Heart left ventricle (tissue), 16 donors: Measurements from ENCODE around the gene DNASE1L1. TPM values are rescaled to one million over a fixed set of nuclear protein-coding genes. Genes with fewer than 3 reads are reported as not detected.

Experiments
- ATAC-seq, 4 donors: fragments of 200-7000 bp; cut with Tn5 transposase; one replicate each; pipeline ENCODE4 v1.9.1; 2020 to 2022; ENCODE audit warnings: moderate library complexity in 4 of 4, mild to moderate bottlenecking in 3 of 4, moderate number of reproducible peaks in 1 of 4
- DNase-seq, 5 donors: peaks; one replicate each; pipeline ENCODE4 v3.0.0-alpha.2; 2020
- H3K27ac ChIP-seq, 12 donors: fragments of 200-600 bp; sonication (generic) in 4 of 12; one replicate each; pipeline versions ENCODE4 v1.5.0 to v1.8.0; 2016 to 2022; ENCODE audit warnings: mild to moderate bottlenecking in 2 of 12
- H3K27me3 ChIP-seq, 9 donors: fragments of 200-600 bp; sonication (generic) in 2 of 9; one replicate each; pipeline versions ENCODE4 v1.5.1 to v1.8.0; 2016 to 2022; ENCODE audit warnings: mild to moderate bottlenecking in 3 of 9
- H3K36me3 ChIP-seq, 9 donors: fragments of 200-600 bp; sonication (generic) in 2 of 9; one replicate each; pipeline versions ENCODE4 v1.5.0 to v1.8.0; 2018 to 2022; ENCODE audit warnings: mild to moderate bottlenecking in 2 of 9
- H3K4me1 ChIP-seq, 12 donors: fragments of 200-600 bp; sonication (generic) in 4 of 12; one replicate each; pipeline versions ENCODE4 v1.5.0 to v1.8.0; 2016 to 2022; ENCODE audit warnings: mild to moderate bottlenecking in 3 of 12
- H3K4me3 ChIP-seq, 12 donors: fragments of 200-600 bp; sonication (generic) in 4 of 12; one replicate each; pipeline versions ENCODE4 v1.5.0 to v1.8.0; 2017 to 2022; ENCODE audit warnings: mild to moderate bottlenecking in 9 of 12, moderate library complexity in 4 of 12
- H3K9me3 ChIP-seq, 12 donors: fragments of 200-600 bp; sonication (generic) in 4 of 12; one replicate each; pipeline versions ENCODE4 v1.5.0 to v1.8.0; 2016 to 2022; ENCODE audit warnings: mild to moderate bottlenecking in 1 of 12
- CTCF ChIP-seq, 12 donors: fragments of 200-600 bp; sonication (generic) in 4 of 12; IDR thresholded peaks; one replicate each; pipeline versions ENCODE4 v1.5.0 to v1.8.0; 2018 to 2022; ENCODE audit warnings: antibody characterized with exemption in 12 of 12, mild to moderate bottlenecking in 5 of 12
- POLR2A ChIP-seq, 2 donors: fragments of 450-650 bp; IDR thresholded peaks; one replicate each; pipeline ENCODE4 v1.6.1; 2017; ENCODE audit warnings: antibody characterized with exemption in 2 of 2, mild to moderate bottlenecking in 2 of 2, moderate library complexity in 2 of 2
- WGBS, 4 donors: extraction: QIAGEN DNeasy Blood & Tissue Kit in 2 of 4; methylation state at CpG; one replicate each; pipeline versions ENCODE4 v1.1.5 to v1.1.7; 2013 to 2018; 5-methylcytosine and 5-hydroxymethylcytosine counted together
- intact Hi-C, 10 donors: fragments of 100-400 bp; cut with DNase I; formaldehyde crosslinking; loops; one replicate each; pipeline versions ENCODE4 v1.11.1 to v1.14.2; 2022
- polyA plus RNA-seq, 2 donors: library from polyadenylated mRNA; stranded (reverse); fragments of 200-250 nt; gene quantifications; one replicate each; pipeline ENCODE4 v1.2.3, GENCODE V29; 2013
- total RNA-seq, 9 donors: library from RNA; depleted of rRNA in 2 of 9; stranded (reverse); fragments of >200 nt in 2 of 9; fragmentation: NEBNext Ultra II Directional in 3 of 9; extraction: Animal tissue kit (Norgen Biotek cat#: 25700) in 3 of 9; gene quantifications; one replicate each; pipeline versions ENCODE4 v1.1.0 to v1.2.4, GENCODE V29; 2016 to 2023
- donor health status: ischemic (EF 13 %, LVEDD 7.1; RV severe dilation, severe dysfunction).
- donor health status: healthy with polysubstance abuse.
- donor health status: DM: no; HTN: yes; CAD: no.
- donor health status: DM: no; HTN: no; CAD: no.
- donor health status: ischemic (EF 25% LVEDD 6.9; RV normal size, moderate dysfunction).
- donor health status: ischemic (EF 25% LVEDD 5.7; RV mildly dilated, moderate dysfunction).
- donor health status: healthy.
- donor health status: DM: yes; HTN: yes; CAD: no.
- donor health status: ischemic (EF 35%, LVEDD 5.7; RV mildly dilated, moderate dysfunction).
- donor health status: nonischemic (EF 11% LVEDD 7.7; RV severe dilation, severe dysfunction).
- donor health status: DM: yes; HTN: yes; CAD: no.
- donor health status: PGD.
- donor health status: ischemic (EF 29% LVEDD 5.4; RV normal size, mild dysfunction).
- donor health status: nonischemic (EF 23%, LVEDD 6.1; RV moderate dilation, normal function).

Gene DNASE1L1
- total and polyA plus RNA-seq, 11 donors, result 26.7 to 117 (median 43.8) TPM

DNA sequence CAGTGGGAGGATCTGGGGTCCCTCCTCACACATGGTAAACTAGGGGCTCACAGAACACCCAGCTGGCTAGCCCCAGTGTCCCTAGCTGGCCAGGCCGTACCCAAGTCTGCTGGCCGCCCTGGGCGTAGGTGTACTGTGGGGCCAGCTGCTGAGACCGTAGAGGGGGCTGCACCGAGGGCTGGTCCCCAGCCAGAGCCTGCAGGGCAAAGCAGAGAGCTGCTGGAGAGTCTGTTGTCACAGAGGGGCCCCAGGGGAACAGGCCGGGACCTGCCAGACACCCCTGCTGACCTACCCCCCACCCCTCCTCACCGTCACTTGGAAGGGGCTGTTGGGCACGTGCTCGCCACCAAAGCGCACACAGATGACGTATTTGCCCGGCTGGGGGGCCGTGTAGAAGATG, 54.5 kb downstream of the DNASE1L1 start:
- H3K9me3 ChIP-seq, result no peaks in the 10 kb centered on the region
- DNase-seq, result no peak
- no peak overlapping the region for H3K4me3 ChIP-seq
- no peaks in the 10 kb centered on the region for H3K27me3 ChIP-seq
- TF ChIP-seq CTCF (IDR thresholded peaks at IDR 0.05) (no peak), POLR2A (IDR thresholded peaks at IDR 0.05) (no peak)
- peak overlapping the region in 2 of 12 donors; percentile 5 to 76 for H3K27ac ChIP-seq
- ATAC-seq, result no peak
- 69 to 82% (median 72%) methylated on average over 10 to 13 of the region's 13 CpGs for WGBS, 4 donors
- H3K4me1 ChIP-seq, result peaks cover 0 to 12% (median 0%) of the 10 kb centered on the region in 12 donors
- intact Hi-C loops, result no loop called here
- H3K36me3 ChIP-seq, result peaks cover 0 to 100% (median 97%) of the 10 kb centered on the region in 9 donors

- Histone ChIP-seq H3K27ac (peak overlapping the region in 1 of 12 donors; percentile 76), H3K36me3 (peaks cover 0 to 100% (median 97%) of the 10 kb centered on the region in 9 donors), H3K4me3 (no peak overlapping the region), H3K27me3 (no peaks in the 10 kb centered on the region), H3K4me1 (peaks cover 0 to 13% (median 1%) of the 10 kb centered on the region in 12 donors), H3K9me3 (no peaks in the 10 kb centered on the region)
- WGBS, 4 donors, result 69 to 82% (median 79%) methylated on average over 11 to 14 of the region's 14 CpGs
- ATAC-seq (no peak), DNase-seq (no peak)
- intact Hi-C loops, result no loop called here
- no peak for TF ChIP-seq POLR2A (IDR thresholded peaks at IDR 0.05)
- TF ChIP-seq CTCF (IDR thresholded peaks at IDR 0.05), result no peak
Measured at GRCh38 chrX:154354013-154354412, 55.0 kb downstream of the DNASE1L1 start.

GRCh38 chrX:154353172-154353843, 55.7 kb downstream of the DNASE1L1 start:
- Histone ChIP-seq H3K36me3 (peaks cover 0 to 100% (median 96%) of the 10 kb centered on the region in 9 donors), H3K27ac (peak overlapping the region in 1 of 12 donors; percentile 76), H3K27me3 (no peaks in the 10 kb centered on the region), H3K9me3 (no peaks in the 10 kb centered on the region), H3K4me3 (no peak overlapping the region), H3K4me1 (peaks cover 0 to 14% (median 2%) of the 10 kb centered on the region in 12 donors)
- ATAC-seq (no peak), DNase-seq (no peak)
- TF ChIP-seq CTCF (IDR thresholded peaks at IDR 0.05) (no peak), POLR2A (IDR thresholded peaks at IDR 0.05) (no peak)
- intact Hi-C loops, result no loop called here
- 75 to 86% (median 77%) methylated on average over 17 to 24 of the region's 24 CpGs for WGBS, 4 donors

GRCh38 chrX:154352466-154352865, 56.6 kb downstream of the DNASE1L1 start:
- intact Hi-C loops, result no loop called here
- Histone ChIP-seq H3K9me3 (no peaks in the 10 kb centered on the region), H3K4me1 (peaks cover 0 to 15% (median under 1%) of the 10 kb centered on the region in 12 donors), H3K27me3 (no peaks in the 10 kb centered on the region), H3K27ac (peak overlapping the region in 1 of 12 donors; percentile 76), H3K36me3 (peaks cover 0 to 94% (median 87%) of the 10 kb centered on the region in 9 donors), H3K4me3 (no peak overlapping the region)
- WGBS, 4 donors, result 70 to 81% (median 74%) methylated on average over 8 to 13 of the region's 13 CpGs
- DNase-seq (no peak), ATAC-seq (no peak)
- TF ChIP-seq POLR2A (IDR thresholded peaks at IDR 0.05) (no peak), CTCF (IDR thresholded peaks at IDR 0.05) (no peak)
